ENCODE data around the gene MEGF6. TPM values are rescaled to one million over a fixed set of nuclear protein-coding genes. Genes with fewer than 3 reads are reported as not detected.

The MEGF6 gene
- total RNA-seq, 1 experiment from 2014 or later = 21.3 TPM

DNA sequence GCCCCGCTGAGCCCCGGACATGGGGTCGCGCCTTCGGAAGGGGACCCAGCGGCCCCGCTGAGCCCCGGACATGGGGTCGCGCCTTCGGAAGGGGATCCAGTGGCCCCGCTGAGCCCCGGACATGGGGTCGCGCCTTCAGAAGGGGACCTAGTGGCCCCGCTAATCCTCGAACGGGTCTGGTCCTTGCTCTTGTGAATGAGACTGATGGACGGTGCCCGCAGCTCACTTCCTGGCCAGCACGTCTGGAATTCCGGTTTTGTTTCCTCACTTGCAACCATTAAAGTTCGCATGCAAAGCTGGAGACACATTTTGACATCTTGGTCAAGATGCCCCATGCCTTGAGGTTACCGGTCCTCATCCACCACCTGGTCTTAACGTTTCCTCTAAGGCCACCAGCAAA, 33.0 kb upstream of the MEGF6 start:
- Histone ChIP-seq H2BK120ac (ENCODE audit: low read depth, low read length, poor library complexity, severe bottlenecking) (no peak overlapping the region), H2BK20ac (ENCODE audit: low read depth, low read length, poor library complexity, severe bottlenecking) (no peak overlapping the region), H3K9me3 (ENCODE audit: control insufficient read depth, low read depth, low read length) (no peaks in the 10 kb centered on the region), H3K79me1 (ENCODE audit: insufficient read depth, low read depth, low read length, poor library complexity, severe bottlenecking) (no peaks in the 10 kb centered on the region), H3K27me3 (ENCODE audit: insufficient read depth, low read length) (no peaks in the 10 kb centered on the region), H3K4ac (ENCODE audit: low read depth, low read length) (no peak overlapping the region), H3K14ac (ENCODE audit: insufficient read depth, low read length) (no peak overlapping the region), H4K20me1 (ENCODE audit: control insufficient read depth, insufficient read depth, insufficient read length) (no peaks in the 10 kb centered on the region), H3K27ac (ENCODE audit: insufficient read length, low read depth, low read length) (no peak overlapping the region), H3K4me1 (ENCODE audit: insufficient read depth, low read length) (no peaks in the 10 kb centered on the region), H4K91ac (ENCODE audit: insufficient read length, low read depth, low read length) (no peak overlapping the region), H3K79me2 (ENCODE audit: insufficient read depth, low read length) (peaks cover 3% of the 10 kb centered on the region; the same call in 1 of the 2 replicates), H4K5ac (ENCODE audit: insufficient read length, low read depth, low read length) (no peak overlapping the region), H3K23me2 (ENCODE audit: insufficient read length, low read depth, low read length, poor library complexity, severe bottlenecking) (peaks cover 4% of the 10 kb centered on the region), H3T11ph (ENCODE audit: low read length) (no peak overlapping the region), H3K18ac (ENCODE audit: insufficient read length, low read depth, low read length) (no peak overlapping the region), H3K23ac (ENCODE audit: insufficient read length, low read depth, low read length) (no peak overlapping the region), H2AFZ (ENCODE audit: low read length) (no peak overlapping the region), H2BK12ac (ENCODE audit: insufficient read length, low read depth, low read length) (no peak overlapping the region), H2BK5ac (ENCODE audit: insufficient read length, low read length) (no peak overlapping the region), H3K4me2 (ENCODE audit: insufficient read depth, insufficient read length, low read length) (no peak overlapping the region), H2AK5ac (ENCODE audit: insufficient read length, low read length) (no peak overlapping the region), H3K56ac (ENCODE audit: insufficient read length, low read depth, low read length) (no peak overlapping the region), H2BK15ac (ENCODE audit: low read depth, low read length) (no peak overlapping the region), H3K9ac (ENCODE audit: extremely low read depth, insufficient read length, low read length) (no peak overlapping the region), H4K8ac (replicated peaks; ENCODE audit: insufficient read length, low read depth, low read length) (no peak overlapping the region)
- Mint-ChIP-seq H3K27me3 (ENCODE audit: low read depth) (no peaks in the 10 kb centered on the region), H3K4me1 (peaks cover 3 to 9% of the 10 kb centered on the region in 2 experiments; a peak in 3 of 4 replicates), H3K36me3 (ENCODE audit: insufficient read depth in 1 of 3, low read depth in 3 of 3) (peaks cover 0 to 43% (median 16%) of the 10 kb centered on the region in 3 experiments; a peak in 6 of 7 replicates), H3K4me3 (no peak overlapping the region), H3K9me3 (no peaks in the 10 kb centered on the region), H3K27ac (no peak overlapping the region)
- TF ChIP-seq, protein P1, sequence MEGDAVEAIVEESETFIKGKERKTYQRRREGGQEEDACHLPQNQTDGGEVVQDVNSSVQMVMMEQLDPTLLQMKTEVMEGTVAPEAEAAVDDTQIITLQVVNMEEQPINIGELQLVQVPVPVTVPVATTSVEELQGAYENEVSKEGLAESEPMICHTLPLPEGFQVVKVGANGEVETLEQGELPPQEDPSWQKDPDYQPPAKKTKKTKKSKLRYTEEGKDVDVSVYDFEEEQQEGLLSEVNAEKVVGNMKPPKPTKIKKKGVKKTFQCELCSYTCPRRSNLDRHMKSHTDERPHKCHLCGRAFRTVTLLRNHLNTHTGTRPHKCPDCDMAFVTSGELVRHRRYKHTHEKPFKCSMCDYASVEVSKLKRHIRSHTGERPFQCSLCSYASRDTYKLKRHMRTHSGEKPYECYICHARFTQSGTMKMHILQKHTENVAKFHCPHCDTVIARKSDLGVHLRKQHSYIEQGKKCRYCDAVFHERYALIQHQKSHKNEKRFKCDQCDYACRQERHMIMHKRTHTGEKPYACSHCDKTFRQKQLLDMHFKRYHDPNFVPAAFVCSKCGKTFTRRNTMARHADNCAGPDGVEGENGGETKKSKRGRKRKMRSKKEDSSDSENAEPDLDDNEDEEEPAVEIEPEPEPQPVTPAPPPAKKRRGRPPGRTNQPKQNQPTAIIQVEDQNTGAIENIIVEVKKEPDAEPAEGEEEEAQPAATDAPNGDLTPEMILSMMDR (conservative IDR thresholded peaks at IDR 0.05) = no peak
- WGBS (ENCODE audit: extremely low coverage, insufficient read length, low lambda C conversion rate) = no CpG with 5 or more reads among the region's 25 CpGs
- DNase-seq = no peak
